HepG2 (cell line): ENCODE measurements around the gene ADI1. TPM values are rescaled to one million over a fixed set of nuclear protein-coding genes. Genes with fewer than 3 reads are reported as not detected.

Source experiments
- ATAC-seq: fragments of 200-7000 bp; cut with Tn5 transposase; 3 replicates; pipeline ENCODE4 v1.9.1; 2020; ENCODE audit warnings: mild to moderate bottlenecking, moderate library complexity
- BruUV-seq: library from RNA; stranded (reverse); fragments of 400-500 nt; replicated peaks from 2 replicates; lab custom pipeline; 2021; lab: Mats Ljungman, UMichigan
- CTCF ChIA-PET: fragments of 300-600 bp; formaldehyde crosslinking; extraction: SDS; loops from one replicate; lab custom pipeline; 2021; ENCODE audit warnings: low total read pairs, inconsistent platforms, low intra/inter-chr PET ratio; lab: Yijun Ruan, JAX
- POLR2A ChIA-PET: fragments of 350-600 bp; sonication (Branson Sonifier 250); formaldehyde crosslinking; loops from one replicate; lab custom pipeline; 2020; ENCODE audit warnings: antibody characterized with exemption, inconsistent platforms; lab: Yijun Ruan, JAX
- DNase-seq: peaks from one replicate; pipeline ENCODE4 v3.0.0-alpha.2; 2015; ENCODE audit warnings: low spot score
- FAIRE-seq: peaks from 3 replicates; lab custom pipeline; 2011; peaks lifted over from hg19 to GRCh38; lab: Jason Lieb, UNC
- H2AFZ ChIP-seq: one replicate; pipeline ENCODE4 v1.6.1; 2011; ENCODE audit warnings: low read length, inconsistent platforms
- H3K27ac ChIP-seq: fragments of 300-600 bp; 3 replicates; pipeline ENCODE4 v1.8.0; 2011; ENCODE audit warnings: mixed run types, mild to moderate bottlenecking, mixed read lengths, low read length, inconsistent platforms; ENCODE audit not compliant: insufficient read depth; ENCODE audit errors: extremely low read length
- H3K27me3 ChIP-seq, 2 experiments: fragments of 200-600 bp in 1 of 2; 2 replicates in 1 of 2; 3 replicates in 1 of 2; pipeline versions ENCODE4 v1.6.0 to v1.8.0; 2011; ENCODE audit warnings: low read length in 2 of 2, mild to moderate bottlenecking in 2 of 2, moderate library complexity in 2 of 2, inconsistent platforms in 1 of 2; ENCODE audit not compliant: insufficient read depth in 2 of 2, control insufficient read depth in 1 of 2
- H3K36me3 ChIP-seq, 2 experiments: fragments of 200-600 bp in 1 of 2; replicated peaks in 1 of 2; 2 replicates in 1 of 2; 3 replicates in 1 of 2; pipeline versions ENCODE4 v1.5.1 to v1.8.0; 2011; ENCODE audit warnings: low read length in 2 of 2, inconsistent platforms in 1 of 2; ENCODE audit not compliant: insufficient read depth in 2 of 2, control insufficient read depth in 1 of 2
- H3K4me1 ChIP-seq: 2 replicates; pipeline ENCODE4 v1.5.1; 2012; ENCODE audit warnings: low read length, inconsistent platforms; ENCODE audit not compliant: insufficient read depth
- H3K4me2 ChIP-seq: 2 replicates; pipeline ENCODE4 v1.6.0; 2011; ENCODE audit warnings: low read depth, low read length, inconsistent platforms
- H3K4me3 ChIP-seq, 3 experiments: fragments of 200-600 bp in 1 of 3; sonication (generic), shearing (Covaris generic) in 1 of 3; replicated peaks in 1 of 3; 2 replicates each; pipeline ENCODE4 v1.5.1; 2011 to 2016; ENCODE audit warnings: low read length in 3 of 3, inconsistent platforms in 2 of 3, low read depth in 2 of 3, mild to moderate bottlenecking in 2 of 3, control low read depth in 1 of 3, mixed read lengths in 1 of 3; ENCODE audit not compliant: insufficient read depth in 1 of 3
- H3K79me2 ChIP-seq: one replicate; pipeline ENCODE4 v1.6.1; 2011; ENCODE audit warnings: low read length, inconsistent platforms; ENCODE audit not compliant: insufficient read depth
- H3K9ac ChIP-seq: 2 replicates; pipeline ENCODE4 v1.6.0; 2011; ENCODE audit warnings: mild to moderate bottlenecking, low read depth, low read length, inconsistent platforms; ENCODE audit not compliant: insufficient read depth
- H3K9me3 ChIP-seq: 2 replicates; pipeline ENCODE4 v1.5.1; 2012; ENCODE audit warnings: mild to moderate bottlenecking, low read length
- H4K20me1 ChIP-seq: 2 replicates; pipeline ENCODE4 v1.6.0; 2011; ENCODE audit warnings: inconsistent platforms, mild to moderate bottlenecking, low read length, moderate library complexity; ENCODE audit not compliant: insufficient read depth
- ELF1 ChIP-seq: sonication (generic); formaldehyde crosslinking; IDR thresholded peaks from 2 replicates; pipeline ENCODE4 v1.4.0; 2020; ENCODE audit warnings: missing genetic modification reagents
- MAF1 ChIP-seq: sonication (generic); formaldehyde crosslinking; IDR thresholded peaks from 2 replicates; pipeline ENCODE4 v1.5.0; 2020; ENCODE audit warnings: missing genetic modification reagents, borderline replicate concordance
- PHF5A ChIP-seq: IDR thresholded peaks from one replicate; pipeline ENCODE4 v1.6.1; 2018; ENCODE audit warnings: low read depth, missing genetic modification reagents; ENCODE audit not compliant: unreplicated experiment
- SMAD1 ChIP-seq: sonication (generic); formaldehyde crosslinking; IDR thresholded peaks from 2 replicates; pipeline ENCODE4 v1.4.0; 2020; ENCODE audit warnings: missing genetic modification reagents, low read depth, mild to moderate bottlenecking, borderline replicate concordance
- SSRP1 ChIP-seq: IDR thresholded peaks from 2 replicates; pipeline ENCODE4 v1.6.1; 2016; ENCODE audit warnings: control low read depth
- ZKSCAN8 ChIP-seq: IDR thresholded peaks from 2 replicates; pipeline ENCODE4 v1.6.1; 2016; ENCODE audit warnings: borderline replicate concordance, missing genetic modification reagents, missing compliant biosample characterization
- ZNF101 ChIP-seq: sonication (generic); formaldehyde crosslinking; IDR thresholded peaks from 2 replicates; pipeline ENCODE4 v1.4.0; 2020; ENCODE audit warnings: mild to moderate bottlenecking, low read depth, missing genetic modification reagents, borderline replicate concordance
- ZNF264 ChIP-seq: sonication (generic); formaldehyde crosslinking; IDR thresholded peaks from 2 replicates; pipeline ENCODE4 v1.4.0; 2020; ENCODE audit warnings: missing genetic modification reagents
- ZNF713 ChIP-seq: sonication (generic); formaldehyde crosslinking; IDR thresholded peaks from 2 replicates; pipeline ENCODE4 v1.4.0; 2020; ENCODE audit warnings: mild to moderate bottlenecking, missing genetic modification reagents
- WGBS: methylation state at CpG from one replicate; pipeline ENCODE4 v1.1.6; 2017; ENCODE audit warnings: low lambda C conversion rate; 5-methylcytosine and 5-hydroxymethylcytosine counted together
- in situ Hi-C: cut with HindIII; loops from 2 replicates; pipeline ENCODE4 v1.10.0; 2017; ENCODE audit warnings: low pct_unique_long_range_greater_than_20kb; ENCODE audit not compliant: extremely low pct_ligation_motif_present
- intact Hi-C: fragments of 100-400 bp; cut with micrococcal nuclease; formaldehyde crosslinking; loops from one replicate; pipeline ENCODE4 v1.10.0; 2022; ENCODE audit not compliant: unreplicated experiment
- polyA plus RNA-seq, 8 experiments: library from polyadenylated mRNA; depleted of rRNA in 3 of 8; stranded (reverse) in 7 of 8; unstranded in 1 of 8; fragments of >200 nt; fragmentation: Illumina TruSeq in 4 of 8; extraction: Trizol in 4 of 8; gene quantifications; 2 replicates each; pipeline versions ENCODE4 v1.2.1 to v1.2.3, GENCODE V29; 2011 to 2016; ENCODE audit warnings: low read depth in 4 of 8, missing spikeins in 1 of 8, mixed read lengths in 1 of 8; ENCODE audit not compliant: insufficient read depth in 1 of 8
- total RNA-seq, 5 experiments: library from RNA; depleted of rRNA; stranded (reverse); fragments of >200 nt; fragmentation: Illumina TruSeq; extraction: Trizol; gene quantifications; 2 replicates each; pipeline ENCODE4 v1.2.3, GENCODE V29; 2016; ENCODE audit warnings: low read depth in 1 of 5
- TF ChIP-seq, protein P1 (sequence below): sonication (generic); formaldehyde crosslinking; IDR thresholded peaks from 2 replicates; pipeline ENCODE4 v1.4.0; 2020; ENCODE audit warnings: missing genetic modification reagents
- TF ChIP-seq, protein P2 (sequence below): sonication (generic); formaldehyde crosslinking; IDR thresholded peaks from 2 replicates; pipeline ENCODE4 v1.8.1; 2023; ENCODE audit warnings: mild to moderate bottlenecking, missing genetic modification reagents
- TF ChIP-seq, protein P3 (sequence below): sonication (generic); formaldehyde crosslinking; IDR thresholded peaks from 2 replicates; pipeline ENCODE4 v1.4.0; 2020; ENCODE audit warnings: missing genetic modification reagents, borderline replicate concordance
- TF ChIP-seq, protein P4 (sequence below): sonication (generic); formaldehyde crosslinking; IDR thresholded peaks from 2 replicates; pipeline ENCODE4 v1.4.0; 2020; ENCODE audit warnings: missing genetic modification reagents, borderline replicate concordance

ADI1 gene
- total and polyA plus RNA-seq, 2 of the 13 experiments (the other 11 are each of a cell fraction or from before 2014, with no cell fraction given) = 28.7 to 123 TPM

DNA sequence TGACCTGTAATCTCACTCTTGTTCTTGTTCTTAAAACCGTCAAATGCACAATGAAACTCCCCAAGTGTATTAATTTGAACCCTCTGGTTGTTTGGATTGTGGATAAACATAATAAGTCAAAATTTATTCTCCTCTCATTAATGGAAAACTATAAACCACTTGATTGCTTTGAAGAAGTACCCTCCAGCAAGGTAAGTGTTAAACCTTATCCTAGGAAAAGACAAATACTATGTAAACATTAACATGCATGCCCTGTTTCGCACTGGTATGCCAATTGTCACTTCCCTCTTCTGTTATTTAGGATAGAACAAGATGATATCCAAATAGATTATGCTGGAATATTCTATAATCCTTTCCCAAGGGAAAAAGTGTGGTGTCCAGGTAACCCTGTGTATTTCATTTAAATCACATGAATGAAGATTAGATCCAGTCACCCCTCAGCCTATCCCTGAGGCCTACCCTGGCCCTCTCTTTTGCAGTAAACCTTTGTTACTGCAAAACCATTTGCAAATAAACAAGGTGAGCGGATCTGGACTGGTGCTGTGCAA is 1.3 kb downstream of the ADI1 start (continued):
- no peak for TF ChIP-seq SMAD1

DNA sequence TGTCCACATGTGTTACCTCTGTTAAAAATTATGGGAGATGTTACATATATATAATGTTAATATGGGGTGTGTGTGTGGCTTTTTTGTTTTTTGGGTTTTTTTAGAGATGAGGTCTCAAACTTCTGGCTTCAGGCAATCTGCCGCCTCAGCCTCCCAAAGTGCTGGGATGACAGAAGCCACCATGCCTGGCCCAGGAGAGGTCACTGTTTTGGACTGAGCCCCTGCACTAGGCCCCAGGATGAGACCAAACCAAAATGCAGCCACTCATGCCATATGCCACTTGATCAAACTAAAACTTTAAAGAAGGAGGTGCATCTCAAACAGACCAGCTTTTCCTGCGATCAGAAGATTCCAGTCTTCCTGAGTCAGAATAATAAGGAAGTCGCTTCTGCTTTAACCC is 2.5 kb downstream of the ADI1 start:
- in situ Hi-C loops (no loop called here), intact Hi-C loops (no loop called here)
- BruUV-seq = no TSS peak
- ChIA-PET CTCF (no interaction called here), POLR2A (interaction anchor here (2.2 to 4.7 kb wide), 3 partner anchors 19 to 51 kb away, joined by 21 to 60 read pairs (median 43); no protein-coding TSS in a partner anchor)
- Histone ChIP-seq H3K27ac (peak overlapping the region; percentile 2), H3K4me3 (no peak overlapping the region), H3K4me1 (peaks cover 68% of the 10 kb centered on the region), H3K9ac (no peak overlapping the region), H4K20me1 (no peaks in the 10 kb centered on the region), H3K27me3 (no peaks in the 10 kb centered on the region), H3K4me2 (no peak overlapping the region), H3K9me3 (no peaks in the 10 kb centered on the region), H2AFZ (no peak overlapping the region), H3K79me2 (peaks cover 37% of the 10 kb centered on the region), H3K36me3 (peaks cover 15 to 26% of the 10 kb centered on the region in 2 experiments)
- ATAC-seq (no peak), DNase-seq (no peak), FAIRE-seq (no peak)
- TF ChIP-seq ZNF101 (CRISPR knock-in tag) (no peak), SSRP1 (CRISPR knock-in tag) (no peak), ZNF264 (no peak), ZNF713 (CRISPR knock-in tag) (no peak), PHF5A (CRISPR knock-in tag) (no peak), ZKSCAN8 (no peak), ELF1 (CRISPR knock-in tag) (no peak), MAF1 (CRISPR knock-in tag) (no peak)
- TF ChIP-seq, protein P1, sequence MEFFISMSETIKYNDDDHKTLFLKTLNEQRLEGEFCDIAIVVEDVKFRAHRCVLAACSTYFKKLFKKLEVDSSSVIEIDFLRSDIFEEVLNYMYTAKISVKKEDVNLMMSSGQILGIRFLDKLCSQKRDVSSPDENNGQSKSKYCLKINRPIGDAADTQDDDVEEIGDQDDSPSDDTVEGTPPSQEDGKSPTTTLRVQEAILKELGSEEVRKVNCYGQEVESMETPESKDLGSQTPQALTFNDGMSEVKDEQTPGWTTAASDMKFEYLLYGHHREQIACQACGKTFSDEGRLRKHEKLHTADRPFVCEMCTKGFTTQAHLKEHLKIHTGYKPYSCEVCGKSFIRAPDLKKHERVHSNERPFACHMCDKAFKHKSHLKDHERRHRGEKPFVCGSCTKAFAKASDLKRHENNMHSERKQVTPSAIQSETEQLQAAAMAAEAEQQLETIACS (CRISPR knock-in tag) = no peak
- TF ChIP-seq, protein P2, sequence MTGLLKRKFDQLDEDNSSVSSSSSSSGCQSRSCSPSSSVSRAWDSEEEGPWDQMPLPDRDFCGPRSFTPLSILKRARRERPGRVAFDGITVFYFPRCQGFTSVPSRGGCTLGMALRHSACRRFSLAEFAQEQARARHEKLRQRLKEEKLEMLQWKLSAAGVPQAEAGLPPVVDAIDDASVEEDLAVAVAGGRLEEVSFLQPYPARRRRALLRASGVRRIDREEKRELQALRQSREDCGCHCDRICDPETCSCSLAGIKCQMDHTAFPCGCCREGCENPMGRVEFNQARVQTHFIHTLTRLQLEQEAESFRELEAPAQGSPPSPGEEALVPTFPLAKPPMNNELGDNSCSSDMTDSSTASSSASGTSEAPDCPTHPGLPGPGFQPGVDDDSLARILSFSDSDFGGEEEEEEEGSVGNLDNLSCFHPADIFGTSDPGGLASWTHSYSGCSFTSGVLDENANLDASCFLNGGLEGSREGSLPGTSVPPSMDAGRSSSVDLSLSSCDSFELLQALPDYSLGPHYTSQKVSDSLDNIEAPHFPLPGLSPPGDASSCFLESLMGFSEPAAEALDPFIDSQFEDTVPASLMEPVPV (CRISPR knock-in tag) = no peak
- TF ChIP-seq, protein P3, sequence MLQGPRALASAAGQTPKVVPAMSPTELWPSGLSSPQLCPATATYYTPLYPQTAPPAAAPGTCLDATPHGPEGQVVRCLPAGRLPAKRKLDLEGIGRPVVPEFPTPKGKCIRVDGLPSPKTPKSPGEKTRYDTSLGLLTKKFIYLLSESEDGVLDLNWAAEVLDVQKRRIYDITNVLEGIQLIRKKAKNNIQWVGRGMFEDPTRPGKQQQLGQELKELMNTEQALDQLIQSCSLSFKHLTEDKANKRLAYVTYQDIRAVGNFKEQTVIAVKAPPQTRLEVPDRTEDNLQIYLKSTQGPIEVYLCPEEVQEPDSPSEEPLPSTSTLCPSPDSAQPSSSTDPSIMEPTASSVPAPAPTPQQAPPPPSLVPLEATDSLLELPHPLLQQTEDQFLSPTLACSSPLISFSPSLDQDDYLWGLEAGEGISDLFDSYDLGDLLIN (CRISPR knock-in tag) = no peak
- TF ChIP-seq, protein P4, sequence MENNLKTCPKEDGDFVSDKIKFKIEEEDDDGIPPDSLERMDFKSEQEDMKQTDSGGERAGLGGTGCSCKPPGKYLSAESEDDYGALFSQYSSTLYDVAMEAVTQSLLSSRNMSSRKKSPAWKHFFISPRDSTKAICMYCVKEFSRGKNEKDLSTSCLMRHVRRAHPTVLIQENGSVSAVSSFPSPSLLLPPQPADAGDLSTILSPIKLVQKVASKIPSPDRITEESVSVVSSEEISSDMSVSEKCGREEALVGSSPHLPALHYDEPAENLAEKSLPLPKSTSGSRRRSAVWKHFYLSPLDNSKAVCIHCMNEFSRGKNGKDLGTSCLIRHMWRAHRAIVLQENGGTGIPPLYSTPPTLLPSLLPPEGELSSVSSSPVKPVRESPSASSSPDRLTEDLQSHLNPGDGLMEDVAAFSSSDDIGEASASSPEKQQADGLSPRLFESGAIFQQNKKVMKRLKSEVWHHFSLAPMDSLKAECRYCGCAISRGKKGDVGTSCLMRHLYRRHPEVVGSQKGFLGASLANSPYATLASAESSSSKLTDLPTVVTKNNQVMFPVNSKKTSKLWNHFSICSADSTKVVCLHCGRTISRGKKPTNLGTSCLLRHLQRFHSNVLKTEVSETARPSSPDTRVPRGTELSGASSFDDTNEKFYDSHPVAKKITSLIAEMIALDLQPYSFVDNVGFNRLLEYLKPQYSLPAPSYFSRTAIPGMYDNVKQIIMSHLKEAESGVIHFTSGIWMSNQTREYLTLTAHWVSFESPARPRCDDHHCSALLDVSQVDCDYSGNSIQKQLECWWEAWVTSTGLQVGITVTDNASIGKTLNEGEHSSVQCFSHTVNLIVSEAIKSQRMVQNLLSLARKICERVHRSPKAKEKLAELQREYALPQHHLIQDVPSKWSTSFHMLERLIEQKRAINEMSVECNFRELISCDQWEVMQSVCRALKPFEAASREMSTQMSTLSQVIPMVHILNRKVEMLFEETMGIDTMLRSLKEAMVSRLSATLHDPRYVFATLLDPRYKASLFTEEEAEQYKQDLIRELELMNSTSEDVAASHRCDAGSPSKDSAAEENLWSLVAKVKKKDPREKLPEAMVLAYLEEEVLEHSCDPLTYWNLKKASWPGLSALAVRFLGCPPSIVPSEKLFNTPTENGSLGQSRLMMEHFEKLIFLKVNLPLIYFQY (CRISPR knock-in tag) = no peak
- 95% methylated on average over 3 of the region's 3 CpGs for WGBS
